GM21390 (cell line): Measurements from ENCODE around the gene RPLP2.

Experiments used
- ATAC-seq: cut with Tn5 transposase; IDR thresholded peaks from one replicate; pipeline ENCODE4 v1.9.1; 2021; ENCODE audit not compliant: unreplicated experiment

RPLP2 gene

DNA sequence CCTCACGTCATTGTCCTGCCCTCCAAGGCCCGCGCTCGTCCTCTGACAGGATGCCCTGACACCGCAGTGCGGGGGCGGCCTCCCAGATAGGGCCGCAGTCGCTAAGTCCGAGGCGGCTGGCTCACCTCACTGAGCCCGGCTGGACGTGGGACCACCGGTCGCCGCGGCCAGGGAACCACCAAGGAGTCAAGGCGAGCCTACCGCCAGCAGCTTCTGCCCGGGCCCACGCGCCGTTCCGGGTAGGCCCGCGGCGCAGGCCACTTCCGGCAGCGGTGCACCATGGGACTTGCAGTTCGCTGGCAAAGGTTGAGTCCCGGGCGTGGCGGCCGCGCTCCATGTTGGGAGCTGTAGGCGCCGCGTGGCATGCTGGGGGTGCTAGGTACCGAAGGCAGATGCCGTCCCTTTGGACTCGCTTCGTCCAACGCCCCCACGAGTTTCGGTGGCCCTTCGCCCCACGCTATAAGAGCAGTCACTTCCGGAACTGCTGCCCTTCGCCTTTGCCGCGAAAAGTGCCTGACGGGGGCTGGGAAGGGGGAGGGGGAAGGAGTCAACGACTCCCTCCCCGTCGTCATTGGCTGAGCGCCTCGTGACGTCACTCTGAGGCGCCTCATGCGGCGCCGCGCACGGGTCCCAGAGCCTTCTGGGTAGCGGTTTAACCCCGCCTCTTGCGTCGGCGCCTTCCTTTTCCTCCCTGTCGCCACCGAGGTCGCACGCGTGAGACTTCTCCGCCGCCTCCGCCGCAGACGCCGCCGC is at the start of gene RPLP2:
Gene RPLP2 (plus strand): TSS at position 681 of the 753 bp plus-strand sequence. CDS start 268 bp downstream, outside the sequence.
- peak; percentile 70 for ATAC-seq

DNA sequence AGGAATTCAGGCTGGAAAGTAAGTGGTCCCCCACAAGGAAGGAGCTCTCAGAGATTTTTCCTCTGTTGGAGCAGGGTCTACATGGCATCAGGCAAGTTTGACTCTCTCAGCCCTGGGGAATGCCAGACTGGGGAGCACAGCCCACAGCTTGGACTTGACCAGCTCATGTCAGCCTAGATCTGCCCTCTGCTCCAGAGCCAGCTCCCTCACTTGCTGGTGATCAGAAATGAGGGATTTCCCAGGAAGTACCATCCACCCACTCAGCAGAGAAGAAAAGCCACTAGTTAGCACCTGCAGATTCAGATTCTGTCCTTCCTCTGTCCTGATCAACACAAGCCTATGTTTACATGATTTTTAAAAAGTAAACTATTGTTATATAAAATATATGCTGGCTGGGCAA is 49.5 kb upstream of the RPLP2 start:
- ATAC-seq = no peak

DNA sequence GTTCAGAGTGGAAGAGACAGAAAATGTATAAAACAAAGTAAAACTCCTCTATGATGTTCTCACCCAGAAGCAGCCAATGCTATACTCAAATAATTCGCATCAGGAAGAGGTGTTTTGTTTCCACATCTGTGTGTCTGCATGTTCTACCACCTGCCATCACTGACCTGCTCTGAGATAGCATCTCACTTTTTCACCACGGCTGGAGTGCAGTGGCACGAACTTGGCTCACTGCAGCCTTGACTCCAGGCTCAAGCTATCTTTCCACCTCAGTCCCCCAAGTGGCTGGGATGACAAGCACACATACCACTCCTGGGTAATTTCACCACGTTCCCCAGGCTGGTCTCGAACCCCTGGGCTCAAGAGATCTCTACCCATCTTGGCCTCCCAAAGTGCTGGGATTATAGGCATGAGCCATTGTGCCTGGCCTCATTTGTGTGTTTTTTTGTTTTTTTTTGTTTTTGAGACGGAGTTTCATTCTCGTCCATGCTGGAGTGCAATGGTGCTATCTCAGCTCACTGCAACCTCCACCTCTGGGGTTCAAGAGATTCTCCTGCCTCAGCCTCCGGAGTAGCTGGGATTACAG is 48.1 kb upstream of the RPLP2 start:
- no peak for ATAC-seq

GRCh38 chr11:762421-763072 is 47.2 kb upstream of the RPLP2 start:
- ATAC-seq = no peak

- ATAC-seq = no peak
Measured at GRCh38 chr11:763073-763463, 46.7 kb upstream of the RPLP2 start.

DNA sequence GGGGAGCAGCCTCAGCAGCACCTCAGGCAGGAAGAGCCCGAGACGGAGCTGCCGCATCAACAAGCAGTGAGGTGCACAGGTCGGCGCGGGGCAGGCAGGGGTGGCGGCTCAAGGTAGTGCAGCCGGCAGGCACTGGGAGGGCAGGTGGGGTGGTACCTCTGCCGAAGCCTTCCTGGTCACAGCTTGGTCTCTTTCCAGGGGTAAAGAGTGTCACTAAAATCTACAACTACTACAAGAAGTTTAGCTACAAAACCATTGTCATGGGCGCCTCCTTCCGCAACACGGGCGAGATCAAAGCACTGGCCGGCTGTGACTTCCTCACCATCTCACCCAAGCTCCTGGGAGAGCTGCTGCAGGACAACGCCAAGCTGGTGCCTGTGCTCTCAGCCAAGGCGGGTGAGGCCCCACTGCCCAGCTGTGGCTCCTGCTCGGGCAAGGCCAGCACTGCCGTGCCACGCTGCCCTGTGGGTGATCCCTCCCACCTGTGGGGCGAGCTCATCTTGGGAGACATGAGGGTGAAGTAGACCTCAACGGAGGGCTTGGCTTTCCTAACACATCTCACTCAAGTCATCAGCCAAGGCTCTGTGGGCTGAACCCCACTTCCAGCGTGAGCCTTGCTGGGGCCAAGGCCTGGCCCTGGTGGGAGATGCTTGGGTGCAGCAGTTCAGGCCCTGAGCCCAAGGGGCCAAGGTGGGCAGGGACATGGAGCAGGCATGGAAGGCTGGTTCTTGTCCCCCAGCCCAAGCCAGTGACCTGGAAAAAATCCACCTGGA is 46.0 kb upstream of the RPLP2 start:
- ATAC-seq = no peak

DNA sequence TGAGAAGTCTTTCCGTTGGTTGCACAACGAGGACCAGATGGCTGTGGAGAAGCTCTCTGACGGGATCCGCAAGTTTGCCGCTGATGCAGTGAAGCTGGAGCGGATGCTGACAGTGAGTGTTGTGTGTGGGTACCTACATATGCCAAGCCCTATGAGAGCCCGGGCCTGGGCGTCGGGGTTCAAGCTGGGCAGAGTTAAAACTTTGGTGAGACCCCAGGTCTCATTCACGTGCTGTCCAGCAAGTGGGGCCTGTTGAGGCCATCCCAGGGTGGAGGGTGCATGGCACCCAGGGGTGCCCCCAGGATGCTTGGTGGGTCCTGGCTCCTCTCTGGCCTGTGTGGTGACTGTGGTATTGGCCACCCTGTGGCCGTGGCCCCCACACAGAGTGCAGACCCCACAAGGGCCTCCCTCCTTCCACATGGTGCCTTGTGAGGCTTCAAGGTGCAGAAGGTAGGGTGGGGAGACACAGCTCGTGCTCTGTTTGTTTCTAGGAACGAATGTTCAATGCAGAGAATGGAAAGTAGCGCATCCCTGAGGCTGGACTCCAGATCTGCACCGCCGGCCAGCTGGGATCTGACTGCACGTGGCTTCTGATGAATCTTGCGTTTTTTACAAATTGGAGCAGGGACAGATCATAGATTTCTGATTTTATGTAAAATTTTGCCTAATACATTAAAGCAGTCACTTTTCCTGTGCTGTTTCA is 45.3 kb upstream of the RPLP2 start:
- ATAC-seq = no peak

DNA sequence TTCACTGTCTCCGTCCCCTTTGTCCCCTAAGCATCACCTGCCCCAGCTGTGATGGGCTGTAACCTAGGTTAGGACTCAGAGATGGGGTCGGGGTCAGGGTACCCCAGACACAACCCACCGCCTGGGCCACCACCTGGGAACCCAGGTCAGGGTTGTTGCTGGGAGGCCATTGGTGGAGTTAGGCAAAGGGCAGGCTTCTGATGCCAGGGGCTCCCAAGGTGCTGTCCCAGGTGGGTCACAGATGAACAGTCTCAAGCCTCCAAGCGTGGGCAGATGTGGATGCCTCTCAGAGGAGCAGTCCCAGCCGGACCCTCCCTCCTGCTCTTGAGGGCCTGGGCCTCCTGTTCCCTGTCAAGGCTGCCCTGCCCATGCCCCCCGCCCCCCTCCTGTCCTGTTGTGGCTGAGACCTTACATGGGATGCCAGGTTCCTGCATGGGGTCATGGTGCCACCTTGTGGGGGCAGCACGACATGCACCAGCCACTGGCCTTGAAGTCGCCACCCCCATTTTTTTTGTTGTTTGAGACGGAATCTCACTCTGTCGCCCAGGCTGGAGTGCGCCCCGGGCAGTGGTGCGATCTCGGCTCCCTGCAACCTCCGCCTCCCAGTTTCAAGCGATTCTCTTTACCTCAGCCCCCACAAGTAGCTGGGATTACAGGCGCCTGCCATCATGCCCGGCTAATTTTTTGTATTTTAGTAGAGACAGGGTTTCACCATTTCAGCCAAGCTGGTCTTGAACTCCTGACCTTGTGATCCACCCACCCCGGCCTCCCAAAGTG is 44.6 kb upstream of the RPLP2 start:
- ATAC-seq = no peak

DNA sequence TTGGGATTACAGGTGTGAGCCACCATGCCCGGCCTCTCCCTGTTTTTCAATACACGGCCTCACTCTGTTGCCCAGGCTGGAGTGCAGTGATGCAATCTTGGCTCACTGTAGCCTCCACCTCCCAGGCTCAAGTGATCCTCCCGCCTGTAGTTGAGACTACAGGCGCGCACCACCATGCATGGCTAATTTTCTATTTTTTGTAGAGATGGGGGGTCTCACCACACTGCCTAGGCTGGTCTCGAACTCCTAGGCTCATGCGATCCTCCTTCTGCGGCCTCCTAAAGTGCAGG is 44.0 kb upstream of the RPLP2 start:
- no peak for ATAC-seq

DNA sequence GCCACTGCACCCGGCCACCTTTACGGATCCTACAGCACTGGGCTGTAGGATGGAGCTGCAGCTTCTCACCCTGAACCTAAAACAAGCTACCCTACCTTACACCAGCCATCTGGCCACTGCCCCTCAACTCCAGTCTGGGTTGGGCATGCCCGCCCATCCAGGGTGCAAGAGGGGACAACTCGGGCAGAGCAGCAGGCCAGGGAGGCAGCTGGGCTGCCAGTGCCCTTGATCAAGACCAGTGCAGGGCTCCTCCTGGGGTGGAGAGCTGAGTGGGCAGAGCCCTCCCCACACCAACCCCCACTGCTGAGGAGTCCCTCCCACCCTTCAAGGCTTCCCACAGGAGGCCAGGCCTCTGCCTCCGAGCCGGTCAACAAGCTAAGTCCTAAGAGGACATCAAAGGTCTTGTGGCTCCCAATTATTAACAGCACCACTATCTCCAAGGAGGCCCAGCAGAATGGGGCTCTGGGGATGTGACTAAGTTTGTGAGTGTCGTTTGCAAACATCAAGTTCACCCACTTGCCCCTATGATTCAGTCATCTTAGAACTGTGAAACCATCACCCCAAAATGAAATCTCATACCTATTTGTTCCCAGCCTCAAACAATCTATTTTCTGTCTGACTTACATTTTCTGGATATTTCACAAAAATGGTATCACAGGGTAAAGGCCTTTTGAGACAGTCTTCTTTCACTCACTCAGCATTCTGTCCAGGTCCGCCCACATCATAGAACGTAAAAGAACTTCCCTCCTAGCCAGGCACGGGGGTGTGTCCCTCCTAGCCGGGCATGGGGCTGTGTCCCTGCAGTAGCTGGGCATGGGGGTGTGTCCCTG is 43.4 kb upstream of the RPLP2 start:
- ATAC-seq = no peak

- ATAC-seq = no peak
Measured at GRCh38 chr11:766936-767210, 42.9 kb upstream of the RPLP2 start.

GRCh38 chr11:767238-767637 is 42.5 kb upstream of the RPLP2 start:
- ATAC-seq = no peak

GRCh38 chr11:769887-770641 is 39.7 kb upstream of the RPLP2 start:
- no peak for ATAC-seq

GRCh38 chr11:770642-771616 is 38.8 kb upstream of the RPLP2 start:
- ATAC-seq = no peak

- ATAC-seq = no peak
Measured at GRCh38 chr11:771617-772204, 38.1 kb upstream of the RPLP2 start.

DNA sequence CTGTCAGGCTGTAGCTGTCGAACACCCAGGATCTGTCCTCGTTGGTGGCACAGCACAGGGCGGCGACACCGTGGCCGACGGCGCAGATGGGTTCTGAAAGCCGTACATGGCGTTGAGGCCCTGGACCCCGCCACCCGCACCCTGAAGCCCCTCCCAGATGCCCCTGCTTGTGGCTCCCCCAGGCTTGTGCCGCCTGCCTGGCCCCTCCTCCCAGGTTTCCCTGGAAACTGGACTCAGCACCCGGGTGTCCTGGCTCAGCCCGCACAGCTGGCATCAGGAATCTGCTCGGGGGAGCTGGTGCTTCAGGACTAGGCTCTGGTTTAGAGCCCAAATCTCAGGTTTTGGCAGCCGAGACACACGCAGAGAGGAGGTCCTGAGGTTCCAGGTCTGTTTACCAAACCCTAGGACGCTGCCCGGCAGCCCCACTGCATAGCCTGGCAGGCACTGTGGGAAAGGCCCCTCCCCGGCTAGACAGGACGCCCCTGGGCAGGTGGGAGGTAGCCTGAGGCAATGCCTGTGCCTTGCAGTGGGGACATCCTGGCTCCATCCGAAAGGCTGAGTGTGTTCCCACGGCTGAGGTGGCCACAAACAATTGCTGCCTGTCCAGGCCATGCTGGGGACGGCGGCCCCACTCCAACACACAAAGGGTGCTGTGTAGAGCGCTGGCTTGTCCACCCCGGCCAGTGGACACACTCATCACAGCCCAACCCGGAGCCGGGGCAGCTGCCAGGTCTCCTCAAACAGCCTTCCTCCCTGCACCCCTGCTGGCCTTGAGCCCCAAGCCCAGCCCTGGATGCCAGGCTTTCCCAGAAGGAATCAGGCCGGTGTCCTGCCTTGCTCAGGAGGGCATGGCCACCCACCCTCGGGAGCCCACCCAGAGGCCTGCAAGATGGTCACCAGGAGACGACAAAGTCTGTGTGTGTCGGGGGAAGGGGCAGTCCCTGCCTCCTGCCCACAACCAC is 37.1 kb upstream of the RPLP2 start:
- no peak for ATAC-seq
